Activated naive CD4-positive, alpha-beta T cell treated with anti-CD3 and anti-CD28 coated beads, Interleukin-2, amount 10 ng/mL, durations not matched to agents 5 hours and 36 hours (primary cell): ENCODE measurements around the gene ANAPC13. TPM values are rescaled to one million over a fixed set of nuclear protein-coding genes. Genes with fewer than 3 reads are reported as not detected.

ENCODE experiments used
- total RNA-seq, 2 experiments: library from RNA; stranded (reverse); gene quantifications; one replicate each; pipeline ENCODE4 v1.2.3, GENCODE V29; 2021

The ANAPC13 gene
- total RNA-seq: 10 to 100 TPM; 25.9 to 30.1 TPM

GRCh38 chr3:134485718-134486576 lies at the start of gene ANAPC13, which contains the start of gene CEP63:
ANAPC13 (minus strand) TSS chr3:134485985; CDS start chr3:134482904, 3,081 bp downstream.
CEP63 (plus strand) TSS chr3:134486057; CDS start chr3:134495321, 9,264 bp downstream.

Other genes starting within 250 kb of the ANAPC13 start
- gene RYK, start 235.1 kb downstream of the ANAPC13 start, total RNA-seq: 10 to 100 TPM; 13.5 to 14.6 TPM
- gene AMOTL2, start 111.5 kb downstream of the ANAPC13 start, total RNA-seq: not detected
- gene CEP63, start 72 bp upstream of the ANAPC13 start, total RNA-seq: 10 to 100 TPM; 24.8 to 25.6 TPM
- gene KY, start 165.0 kb upstream of the ANAPC13 start, total RNA-seq: not detected